Left lobe of liver (tissue), 2 donors: Measurements from ENCODE around the gene MIF4GD. TPM values are rescaled to one million over a fixed set of nuclear protein-coding genes. Genes with fewer than 3 reads are reported as not detected.
"Not testable (repeated sequence)": the region's sequence is repeated elsewhere in the genome, so short reads cannot be mapped to it uniquely, and the experiment has no call there.

Experiments used
- ATAC-seq: fragments of 200-7000 bp; cut with Tn5 transposase; one replicate; pipeline ENCODE4 v1.9.1; 2020; ENCODE audit warnings: mild to moderate bottlenecking, moderate library complexity
- DNase-seq: peaks from one replicate; pipeline ENCODE4 v3.0.0-alpha.2; 2020; ENCODE audit warnings: low spot score
- total RNA-seq: library from RNA; stranded (reverse); gene quantifications from one replicate; pipeline ENCODE4 v1.2.1, GENCODE V29; 2021
- donor health status: DM: no; HTN: no; CAD: no; lungs with moderate emphysema.
- donor health status: DM: no; HTN: yes; CAD: no.

Gene MIF4GD, protein sequence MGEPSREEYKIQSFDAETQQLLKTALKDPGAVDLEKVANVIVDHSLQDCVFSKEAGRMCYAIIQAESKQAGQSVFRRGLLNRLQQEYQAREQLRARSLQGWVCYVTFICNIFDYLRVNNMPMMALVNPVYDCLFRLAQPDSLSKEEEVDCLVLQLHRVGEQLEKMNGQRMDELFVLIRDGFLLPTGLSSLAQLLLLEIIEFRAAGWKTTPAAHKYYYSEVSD
- 7.7 TPM for total RNA-seq

DNA sequence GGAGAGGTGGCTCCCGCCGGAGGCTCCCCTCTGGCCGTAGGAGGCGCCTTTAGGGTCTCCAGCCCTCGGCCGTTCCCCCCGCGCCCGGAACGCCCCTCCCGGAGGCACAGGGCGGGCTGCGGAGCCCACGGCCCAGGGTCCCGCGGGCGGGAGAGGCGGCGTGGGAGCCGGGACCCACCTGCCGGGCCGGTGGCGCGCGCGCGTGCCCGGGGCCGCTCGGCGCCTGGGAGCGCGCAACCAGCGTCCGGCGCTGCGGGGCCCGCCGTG, at the start of gene MIF4GD:
MIF4GD (minus strand) TSS at position 266 of the 267 bp plus-strand sequence. CDS start 1,036 bp downstream, outside the sequence.
- DNase-seq (no peak), ATAC-seq (no peak)

DNA sequence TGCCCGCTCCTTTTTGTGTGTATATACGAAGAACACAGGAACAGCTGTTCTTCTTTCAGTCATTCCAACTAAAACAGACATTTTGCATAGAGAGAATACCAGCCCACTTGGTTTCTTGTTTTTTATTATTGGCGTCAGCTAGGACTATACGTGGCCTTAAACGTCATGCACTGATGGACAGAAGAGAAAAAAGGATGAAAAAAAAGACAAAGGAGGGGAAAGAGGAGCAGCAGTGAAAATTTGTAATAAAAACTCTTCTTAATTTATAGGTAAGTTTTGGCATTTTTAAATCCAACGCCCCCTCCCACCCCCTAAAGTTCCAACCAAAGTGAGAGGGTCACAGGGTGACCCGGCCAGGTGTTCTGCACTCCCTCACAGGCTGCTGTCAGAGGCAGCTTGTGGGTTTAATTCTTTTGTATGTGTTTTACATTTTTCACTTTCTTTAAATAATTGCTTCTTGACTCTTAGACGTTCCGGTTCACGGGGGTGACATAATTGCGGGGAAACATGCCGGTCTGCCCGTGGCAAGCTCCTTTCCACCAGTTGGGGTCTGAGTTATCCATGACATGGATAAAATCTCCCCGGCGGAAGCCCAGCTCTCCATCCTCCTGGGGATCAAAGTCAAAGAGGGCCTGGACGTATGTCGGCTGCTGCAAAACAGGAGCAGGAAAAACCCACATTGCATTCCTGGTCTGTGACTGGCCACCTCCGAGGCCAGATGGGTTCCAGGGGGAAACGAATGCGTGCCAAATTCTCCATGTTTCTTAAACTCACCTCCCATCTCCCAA, 49.1 kb upstream of the MIF4GD start:
- no peak for DNase-seq
- ATAC-seq = no peak

DNA sequence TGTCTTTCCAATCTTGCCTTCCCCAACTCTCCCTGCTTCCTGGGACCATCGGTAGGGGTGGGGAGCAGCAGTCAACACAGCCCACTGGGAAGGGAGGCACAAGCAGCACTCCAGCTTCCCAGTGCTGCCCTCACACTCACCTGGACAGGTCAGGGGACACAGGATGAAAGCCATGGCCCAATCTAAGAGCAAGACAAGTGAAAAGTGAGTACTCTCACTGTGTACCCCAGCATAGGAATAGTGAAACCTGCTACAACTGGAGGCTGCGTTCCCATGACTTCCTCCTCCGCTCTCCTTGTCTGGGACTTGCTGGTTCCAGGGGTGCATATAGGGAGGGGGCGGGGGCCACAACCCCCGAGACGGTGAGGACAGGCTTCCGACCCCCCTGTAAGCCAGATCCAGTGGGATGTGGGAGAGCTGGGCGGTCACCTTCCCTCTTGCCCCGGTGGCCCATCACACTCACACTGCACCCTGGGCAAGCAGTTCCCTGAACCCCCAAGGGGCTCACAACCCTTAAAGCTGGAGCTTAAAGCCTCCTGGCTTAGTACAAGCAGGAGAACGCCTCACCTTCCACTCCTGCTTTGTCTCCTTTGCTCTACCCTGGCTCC, 47.7 kb upstream of the MIF4GD start:
- ATAC-seq (no peak), DNase-seq (no peak)

DNA sequence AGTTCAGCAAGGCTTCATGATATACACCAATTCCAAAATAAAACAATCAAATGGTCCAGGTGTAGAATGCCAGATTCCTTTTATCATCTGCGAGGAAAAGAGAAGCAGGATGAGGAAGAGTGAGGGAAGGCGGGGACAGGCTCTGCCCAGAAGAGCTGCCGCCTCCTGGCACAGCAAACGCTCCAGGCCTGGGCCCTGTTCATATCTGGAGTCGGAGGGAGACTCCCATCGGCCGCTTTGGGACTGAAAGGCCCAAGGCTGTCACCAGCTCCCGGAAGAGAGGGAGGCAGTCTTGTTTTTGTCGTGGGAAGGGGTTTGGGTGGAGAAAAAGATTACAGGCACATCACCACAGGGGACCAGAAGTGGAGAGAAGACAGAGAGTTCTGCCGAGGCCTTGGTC, 47.2 kb upstream of the MIF4GD start:
- DNase-seq = no peak
- no peak for ATAC-seq

DNA sequence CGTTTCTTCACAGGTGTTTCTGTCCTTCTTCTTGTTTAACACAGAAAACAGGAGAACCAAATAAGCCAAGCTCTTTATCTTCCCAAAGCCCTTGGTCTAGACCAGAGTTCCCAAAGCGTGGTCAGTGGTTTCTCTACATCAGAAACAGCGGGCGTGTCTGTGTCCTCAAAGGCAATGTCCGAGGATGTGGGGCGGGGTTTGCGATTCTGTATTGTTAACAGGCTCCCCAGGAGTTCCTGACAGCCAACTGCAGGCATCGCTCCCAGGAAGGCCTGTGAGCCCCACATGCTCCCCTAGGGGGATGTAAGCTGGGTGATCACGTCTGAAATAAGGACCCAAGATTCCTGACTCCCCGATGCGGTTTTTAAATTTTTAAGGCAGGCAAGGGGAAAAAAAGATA, 46.6 kb upstream of the MIF4GD start:
- DNase-seq = no peak
- no peak for ATAC-seq

DNA sequence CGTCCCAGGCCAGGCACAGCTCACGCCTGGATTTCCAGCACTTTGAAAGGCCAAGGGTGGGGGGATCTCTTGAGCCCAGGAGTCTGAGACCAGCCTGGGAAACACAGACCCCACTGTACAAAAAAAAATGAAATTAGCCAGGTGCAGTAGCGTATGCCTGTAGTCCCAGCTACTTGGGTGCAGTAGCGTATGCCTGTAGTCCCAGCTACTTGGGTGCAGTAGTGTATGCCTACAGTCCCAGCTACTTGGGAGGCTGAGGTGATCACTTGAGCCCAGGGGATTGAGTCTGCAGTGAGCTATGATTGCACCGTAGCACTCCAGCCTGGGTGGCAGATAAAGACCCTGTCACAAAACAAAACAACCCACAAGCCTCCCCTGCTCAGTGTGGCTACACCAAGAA, 45.2 kb upstream of the MIF4GD start:
- ATAC-seq (no peak), DNase-seq (no peak)

DNA sequence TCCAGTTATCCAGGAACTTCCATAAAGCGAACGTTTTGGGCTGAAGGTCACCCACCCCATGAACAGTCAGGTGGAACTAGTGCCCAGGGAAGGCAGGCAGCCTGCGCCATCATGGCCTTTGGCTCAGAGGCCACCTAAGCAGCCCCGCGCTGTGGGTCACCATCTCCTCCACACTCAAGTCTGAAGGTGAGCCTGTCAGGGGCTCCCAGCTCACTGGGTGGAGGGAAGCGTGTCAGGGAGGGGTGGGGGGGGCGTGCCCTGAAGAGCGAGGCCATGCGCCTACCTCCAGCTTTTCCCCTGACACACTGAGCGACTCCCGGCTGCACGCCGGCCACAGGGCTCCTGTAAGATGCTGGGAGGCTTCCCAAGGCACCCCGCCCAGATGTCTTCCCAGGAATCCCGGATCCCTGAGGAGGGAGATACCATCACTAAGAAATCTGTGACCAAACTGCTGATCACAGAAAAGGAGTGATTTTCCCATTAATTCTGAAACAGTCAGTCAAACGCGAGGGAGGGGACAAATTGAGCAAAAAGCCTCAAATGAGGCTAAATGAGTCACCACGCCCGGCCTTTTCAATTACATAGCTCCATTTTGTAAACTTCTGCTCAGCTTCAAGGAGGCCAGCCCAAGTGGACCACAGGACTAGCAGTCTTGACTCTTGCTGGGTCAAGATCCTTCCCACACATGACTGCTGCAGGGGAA, 44.7 kb upstream of the MIF4GD start:
- ATAC-seq = no peak
- DNase-seq = no peak

DNA sequence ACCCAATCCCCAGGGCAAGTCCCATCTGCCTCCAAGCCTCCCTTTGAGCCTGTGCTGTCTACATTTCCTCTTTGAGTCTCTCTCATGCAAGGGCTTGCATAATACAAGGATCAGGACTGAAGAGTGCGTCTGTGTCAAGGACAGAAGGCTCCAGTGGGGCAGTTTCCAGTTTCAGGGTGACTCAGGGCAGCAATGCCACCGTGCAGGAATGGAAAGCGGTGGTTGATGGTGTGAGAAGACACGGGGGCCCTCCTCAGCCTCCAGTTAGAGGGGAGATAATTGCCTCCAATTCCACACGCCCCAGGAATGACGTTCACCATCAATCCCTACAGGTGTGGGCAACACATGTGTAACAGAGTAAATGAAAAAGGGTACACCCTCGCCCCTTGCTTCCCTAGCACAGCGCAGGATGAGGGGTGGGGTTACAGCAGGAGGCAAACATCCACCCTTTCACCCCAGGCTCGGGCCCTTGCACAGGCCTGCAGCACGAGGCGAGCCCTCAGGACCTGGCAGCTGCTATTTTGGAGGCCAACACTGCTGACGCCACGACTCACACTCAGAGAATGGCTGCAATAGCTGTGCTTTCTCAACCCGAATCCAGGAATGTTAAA, 43.0 kb upstream of the MIF4GD start:
- DNase-seq (peak; percentile 60), ATAC-seq (peak; percentile 64)

DNA sequence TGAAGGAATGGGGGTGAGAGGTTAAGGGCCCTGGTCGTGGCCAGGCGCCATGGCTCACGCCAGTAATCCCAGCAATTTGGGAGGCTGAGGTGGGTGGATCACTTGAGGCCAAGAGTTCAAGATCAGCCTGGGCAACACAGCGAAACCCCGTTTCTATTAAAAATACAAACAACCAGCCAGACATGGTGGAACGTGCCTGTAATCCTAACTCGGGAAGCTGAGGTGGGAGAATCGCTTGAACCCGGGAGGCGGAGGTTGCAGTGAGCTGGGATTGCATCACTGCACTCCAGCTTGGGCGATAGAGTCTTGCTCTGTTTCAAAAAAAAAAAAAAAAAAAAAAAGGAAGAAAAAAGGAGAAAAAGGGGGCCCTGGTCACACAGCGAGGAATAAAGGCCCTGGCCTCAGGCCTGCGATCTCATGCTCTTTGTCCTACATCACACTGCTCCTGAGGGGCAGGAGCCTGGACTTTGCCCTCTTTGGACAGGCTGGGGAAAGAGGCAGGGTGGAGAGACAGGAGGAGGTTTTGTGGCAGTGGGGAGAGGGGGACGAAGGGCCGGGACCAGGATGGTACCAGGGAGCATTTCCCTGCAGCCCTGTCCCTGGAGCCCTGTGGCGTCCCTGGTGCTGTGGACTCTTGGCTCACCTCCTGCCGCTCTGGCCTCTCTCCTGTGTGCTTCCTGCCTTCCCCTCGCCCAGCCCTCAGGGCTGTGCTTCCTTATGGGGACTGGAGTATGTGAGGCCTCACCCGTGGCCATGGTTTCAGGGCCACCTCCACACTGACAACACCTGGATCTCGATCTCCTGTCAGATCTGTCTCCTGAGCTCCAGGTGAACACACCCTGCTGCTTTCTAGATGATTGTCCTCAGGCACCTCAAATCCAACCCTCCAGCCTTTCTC, 38.0 kb upstream of the MIF4GD start:
- ATAC-seq = peak; percentile 91

DNA sequence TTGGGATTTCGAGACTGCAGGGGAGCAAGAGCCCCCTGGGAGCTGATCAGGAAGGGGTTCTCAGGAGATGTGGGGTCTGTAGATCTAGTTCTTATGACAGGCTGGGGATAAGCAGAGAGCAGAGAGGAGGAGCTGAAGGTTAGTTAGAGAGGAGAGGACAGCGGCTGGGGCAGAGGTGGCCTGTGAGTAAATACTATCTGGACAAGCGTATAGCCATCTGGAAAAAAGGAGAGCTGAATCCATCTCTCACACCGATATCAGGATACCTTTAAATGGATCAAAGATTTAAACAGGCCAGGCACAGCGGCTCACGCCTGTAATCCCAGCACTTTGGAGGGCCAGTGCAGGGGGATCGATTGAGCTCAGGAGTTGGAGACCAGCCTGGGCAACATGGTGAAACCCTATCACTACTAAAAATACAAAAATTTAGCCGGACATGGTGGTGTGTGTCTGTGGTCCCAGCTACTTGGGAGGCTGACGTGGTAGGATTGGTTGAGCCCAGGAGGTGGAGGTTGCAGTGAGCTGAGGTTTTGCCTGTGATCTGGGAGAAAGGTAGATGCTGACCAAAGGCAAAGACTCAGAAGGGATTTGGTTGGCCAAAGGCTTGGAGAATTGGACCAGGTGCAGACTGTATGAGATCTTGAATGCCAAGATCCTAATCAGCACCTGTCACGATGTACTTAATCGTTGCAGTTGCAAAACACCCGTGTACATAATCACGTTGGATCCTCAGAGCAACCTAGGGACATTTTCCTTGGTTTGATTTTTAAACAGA, 37.1 kb upstream of the MIF4GD start:
- ATAC-seq (no peak), DNase-seq (no peak)

More for the DNA sequence above, 38.0 kb upstream of the MIF4GD start:
- DNase-seq = peak; percentile 82

DNA sequence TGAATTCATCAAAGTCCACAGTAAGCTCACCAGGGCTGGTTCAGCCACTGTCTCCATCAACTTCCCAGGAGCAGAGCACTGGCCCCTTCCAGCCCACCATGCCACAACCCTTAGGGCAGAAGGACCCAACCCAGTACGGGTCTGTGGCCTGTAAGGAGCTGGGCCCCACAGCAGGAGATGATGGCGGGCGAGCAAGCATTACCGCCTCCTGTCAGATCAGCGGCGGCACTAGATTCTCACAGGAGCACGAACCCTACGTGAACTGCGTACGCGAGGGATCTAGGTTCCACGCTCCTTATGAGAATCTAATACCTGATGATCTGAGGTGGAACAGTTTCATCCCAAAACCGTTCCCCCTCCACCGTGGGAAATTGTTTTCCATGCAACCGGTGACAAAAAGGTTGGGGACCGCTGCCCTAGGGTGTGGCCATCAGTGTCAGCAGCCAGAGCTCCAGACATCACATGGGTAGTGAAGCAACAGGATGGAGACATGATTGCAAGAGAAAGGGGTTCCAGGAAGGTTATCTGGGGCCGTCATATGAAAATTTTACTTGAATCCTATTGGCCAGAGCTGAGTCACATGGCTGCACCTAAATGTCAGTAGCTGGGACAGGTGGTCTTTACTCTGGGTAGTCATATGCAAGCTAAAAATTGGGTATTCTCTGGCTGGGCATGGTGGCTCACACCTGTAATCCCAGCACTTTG, 30.6 kb upstream of the MIF4GD start:
- no peak for ATAC-seq
- no peak for DNase-seq

DNA sequence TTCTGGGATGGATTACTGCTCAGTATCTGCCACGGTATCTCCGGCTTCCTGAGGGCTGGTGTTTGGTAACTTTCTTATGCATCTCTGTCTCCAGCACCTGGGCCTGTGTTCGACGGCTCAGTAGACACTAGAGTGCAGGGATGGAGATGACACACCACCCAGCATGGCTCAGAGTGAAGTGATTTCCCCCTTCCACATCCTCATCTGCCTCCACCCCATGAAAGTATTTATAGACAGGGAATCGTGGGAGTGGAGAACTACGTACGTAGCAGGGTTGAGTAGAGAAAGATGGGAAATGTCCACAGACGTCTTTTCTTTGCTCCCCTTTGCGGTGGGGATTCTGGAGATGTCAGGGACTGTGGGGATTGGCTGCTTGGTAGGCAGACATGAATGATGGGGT, 30.0 kb upstream of the MIF4GD start:
- no peak for ATAC-seq

DNA sequence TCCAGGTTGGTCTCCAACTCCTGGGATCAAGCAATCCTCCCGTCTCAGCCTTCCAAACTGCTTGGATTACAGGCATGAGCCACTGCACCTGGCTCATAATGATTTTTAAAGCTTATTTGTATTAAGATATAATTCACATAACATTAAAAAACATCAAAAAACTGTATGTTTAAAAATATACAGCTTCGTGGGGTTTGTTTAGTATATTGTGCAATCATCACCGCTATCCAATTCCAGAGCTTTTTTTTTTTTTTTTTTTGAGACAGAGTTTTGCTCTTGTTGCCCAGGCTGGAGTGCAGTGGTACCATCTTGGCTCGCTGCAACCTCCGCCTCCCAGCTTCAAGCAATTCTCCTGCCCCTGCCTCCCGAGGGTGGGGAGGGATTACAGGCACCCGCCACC, 29.2 kb upstream of the MIF4GD start:
- ATAC-seq = no peak
- no peak for DNase-seq

More for the DNA sequence above, 30.0 kb upstream of the MIF4GD start:
- no peak for DNase-seq

DNA sequence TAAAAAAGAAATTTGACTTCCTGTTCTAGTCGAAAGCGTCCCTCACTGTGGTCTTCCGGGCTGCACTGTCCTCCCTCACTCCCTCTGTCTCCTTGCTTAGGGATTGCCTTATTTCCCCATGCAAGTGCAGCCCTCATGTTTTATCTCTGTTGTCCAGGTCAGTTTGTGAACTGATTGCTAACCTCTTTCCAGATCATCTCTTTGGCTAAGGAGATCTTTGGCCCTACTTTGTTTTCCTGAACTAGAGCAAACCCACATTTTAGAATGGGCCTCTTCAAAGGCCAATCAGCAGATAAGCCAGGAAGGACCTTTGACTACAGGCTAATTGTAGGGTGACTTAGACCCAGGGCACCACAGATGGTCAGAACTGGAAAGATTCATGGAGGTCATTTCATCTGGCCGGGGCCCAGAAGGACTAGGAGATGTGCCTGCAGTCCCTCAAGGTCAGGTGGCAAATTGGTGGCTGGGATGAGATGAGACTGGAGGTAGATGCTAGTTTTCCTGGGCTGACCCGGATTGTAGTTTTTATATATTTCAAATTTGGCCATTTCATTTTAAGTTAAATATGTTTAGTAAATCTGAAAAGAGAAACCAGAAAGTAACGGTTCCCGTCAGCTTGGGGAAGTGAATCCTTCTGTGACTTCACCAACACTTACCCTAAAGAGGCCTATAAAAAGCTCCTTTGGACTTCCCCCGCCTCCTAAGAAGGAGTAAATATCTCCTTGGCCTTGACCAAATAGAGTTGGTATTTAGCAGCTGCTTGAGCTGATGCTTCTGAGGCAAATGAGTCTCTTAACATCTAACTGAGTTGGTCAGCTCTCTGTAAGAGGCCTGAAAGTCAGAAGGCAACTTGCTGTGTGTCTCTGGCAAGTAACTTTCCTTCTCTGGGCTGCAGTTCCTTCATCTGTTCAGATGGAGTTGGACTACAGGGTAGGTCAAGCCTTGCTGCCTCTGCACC, 24.4 kb upstream of the MIF4GD start:
- DNase-seq = no peak

DNA sequence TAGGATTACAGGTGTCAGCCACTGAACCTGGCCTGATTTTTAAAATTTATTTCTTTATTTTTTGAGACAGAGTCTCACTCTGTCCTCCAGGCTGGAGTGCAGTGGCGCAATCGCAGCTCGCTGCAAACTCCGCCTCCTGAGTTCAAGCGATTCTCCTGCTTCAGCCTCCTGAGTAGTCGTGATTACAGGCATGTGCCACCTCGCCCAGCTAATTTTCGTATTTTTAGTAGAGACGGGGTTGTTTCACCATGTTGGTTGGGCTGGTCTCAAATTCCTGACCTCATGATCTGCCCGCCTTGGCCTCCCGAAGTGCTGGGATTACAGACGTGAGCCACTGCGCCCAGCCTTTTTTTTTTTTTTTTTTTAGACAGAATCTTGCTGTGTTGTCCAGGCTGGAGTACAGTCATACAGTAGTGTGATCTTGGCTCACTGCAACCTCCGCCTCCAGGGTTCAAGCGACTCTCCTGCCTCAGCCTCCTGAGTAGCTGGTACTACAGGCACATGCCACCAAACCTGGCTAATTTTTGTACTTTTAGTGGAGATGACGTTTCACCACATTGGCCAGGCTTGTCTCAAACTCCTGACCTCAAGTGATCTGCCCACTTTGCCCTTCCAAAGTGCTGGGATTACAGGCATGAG, 21.9 kb upstream of the MIF4GD start:
- not testable (repeated sequence) for ATAC-seq, DNase-seq

More for the DNA sequence above, 24.4 kb upstream of the MIF4GD start:
- ATAC-seq = peak; percentile 39

DNA sequence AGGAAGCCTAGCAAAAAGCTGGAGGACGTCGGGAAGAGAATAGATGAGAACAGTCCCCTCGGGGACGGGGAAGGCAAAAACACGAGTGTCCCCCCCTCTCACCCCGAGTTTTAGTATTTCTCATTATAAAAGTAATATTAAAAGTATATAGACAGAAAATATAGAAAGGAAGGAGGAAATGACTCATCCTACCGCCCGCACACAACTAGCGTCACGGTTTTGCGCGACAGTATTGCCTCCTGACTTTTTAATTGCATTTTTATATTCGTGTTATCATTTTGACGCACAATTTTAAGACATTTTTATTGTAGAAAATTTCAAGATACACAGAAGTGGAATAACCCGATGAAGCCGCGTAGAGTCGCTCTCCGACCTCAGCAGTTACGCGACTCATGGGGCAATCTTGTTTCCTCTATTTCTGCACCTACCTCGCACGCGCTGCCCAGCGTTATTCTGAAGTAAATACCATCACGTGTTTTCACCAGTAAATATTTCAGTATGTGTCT, 18.9 kb upstream of the MIF4GD start:
- DNase-seq = peak; percentile 72

More for the DNA sequence above, 18.9 kb upstream of the MIF4GD start:
- peak; percentile 55 for ATAC-seq
